ENCODE data around the gene LIX1L.

DNA sequence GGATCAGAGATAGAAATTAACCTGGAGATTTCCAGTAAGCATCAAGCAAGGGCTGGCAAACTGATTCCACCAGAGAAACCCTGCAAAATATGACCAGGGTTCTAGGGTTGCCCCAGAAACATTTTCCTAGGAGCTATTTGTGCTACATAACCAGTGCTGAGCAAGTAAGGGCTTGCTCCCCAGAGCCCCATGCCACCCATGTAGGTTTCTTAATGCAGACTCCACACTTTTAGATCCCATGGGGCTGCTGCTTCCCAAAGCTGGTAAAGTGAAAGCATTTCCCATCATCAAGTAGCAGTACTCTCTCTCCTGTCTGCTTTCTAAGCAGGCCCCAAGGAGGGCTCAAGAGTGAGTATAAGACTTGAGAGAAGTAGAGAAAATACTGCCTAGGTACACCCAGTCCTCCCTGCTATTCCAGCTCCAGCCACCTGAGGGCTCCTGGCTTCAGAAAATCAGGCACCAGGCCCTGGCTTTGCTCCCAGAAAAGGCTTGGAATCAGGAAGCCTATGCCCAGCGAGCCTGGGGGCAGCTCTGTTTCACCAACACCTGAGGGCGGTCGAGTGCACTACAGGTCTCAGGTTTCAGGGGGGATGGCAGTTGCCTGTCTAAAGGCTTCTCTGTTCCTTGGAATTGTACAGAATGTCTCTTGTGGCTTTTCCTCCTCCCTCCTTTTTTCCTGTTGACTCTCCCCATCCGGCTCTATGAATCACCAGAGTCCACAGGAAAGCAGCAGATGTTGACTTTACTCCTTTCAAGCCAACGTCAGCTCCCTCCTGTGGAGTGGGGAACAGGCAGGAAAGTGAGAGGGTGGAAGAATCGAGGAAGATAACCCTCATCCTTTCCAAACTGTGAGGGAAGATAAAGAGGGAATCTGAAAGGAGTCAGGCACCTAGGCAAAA lies 66.0 kb downstream of the LIX1L start:
- TF ChIP-seq, protein P1, sequence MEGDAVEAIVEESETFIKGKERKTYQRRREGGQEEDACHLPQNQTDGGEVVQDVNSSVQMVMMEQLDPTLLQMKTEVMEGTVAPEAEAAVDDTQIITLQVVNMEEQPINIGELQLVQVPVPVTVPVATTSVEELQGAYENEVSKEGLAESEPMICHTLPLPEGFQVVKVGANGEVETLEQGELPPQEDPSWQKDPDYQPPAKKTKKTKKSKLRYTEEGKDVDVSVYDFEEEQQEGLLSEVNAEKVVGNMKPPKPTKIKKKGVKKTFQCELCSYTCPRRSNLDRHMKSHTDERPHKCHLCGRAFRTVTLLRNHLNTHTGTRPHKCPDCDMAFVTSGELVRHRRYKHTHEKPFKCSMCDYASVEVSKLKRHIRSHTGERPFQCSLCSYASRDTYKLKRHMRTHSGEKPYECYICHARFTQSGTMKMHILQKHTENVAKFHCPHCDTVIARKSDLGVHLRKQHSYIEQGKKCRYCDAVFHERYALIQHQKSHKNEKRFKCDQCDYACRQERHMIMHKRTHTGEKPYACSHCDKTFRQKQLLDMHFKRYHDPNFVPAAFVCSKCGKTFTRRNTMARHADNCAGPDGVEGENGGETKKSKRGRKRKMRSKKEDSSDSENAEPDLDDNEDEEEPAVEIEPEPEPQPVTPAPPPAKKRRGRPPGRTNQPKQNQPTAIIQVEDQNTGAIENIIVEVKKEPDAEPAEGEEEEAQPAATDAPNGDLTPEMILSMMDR (conservative IDR thresholded peaks at IDR 0.05; ENCODE audit: low read depth, low read length): peak; percentile 99
- TF ChIP-seq RAD21 (IDR thresholded peaks at IDR 0.05; ENCODE audit: low read length): peak; percentile 93
- peak; percentile 95 for TF ChIP-seq SMC3 (IDR thresholded peaks at IDR 0.05; ENCODE audit: low read depth, low read length)
- peak; percentile 79; the same call in 1 of the 2 replicates for TF ChIP-seq POLR2A (IDR thresholded peaks at IDR 0.05; ENCODE audit: low read depth, low read length)
- peak; percentile 67 for TF ChIP-seq FOS (IDR thresholded peaks at IDR 0.05; ENCODE audit: low read depth, low read length)
- no peak for TF ChIP-seq CEBPB (IDR thresholded peaks at IDR 0.05; ENCODE audit: low read depth, low read length)
- peak; percentile 6; the same call in 1 of the 2 replicates for TF ChIP-seq MAFK (IDR thresholded peaks at IDR 0.05; ENCODE audit: low read depth, low read length)
- peak; percentile 71 for TF ChIP-seq RCOR1 (IDR thresholded peaks at IDR 0.05; ENCODE audit: insufficient replicate concordance, low read length)
- TF ChIP-seq MAZ (IDR thresholded peaks at IDR 0.05; ENCODE audit: borderline replicate concordance, low read depth, low read length): peak; percentile 82; the same call in 1 of the 2 replicates
- peak; percentile 82; the same call in 1 of the 2 replicates for TF ChIP-seq CHD1 (IDR thresholded peaks at IDR 0.05; ENCODE audit: low read depth, low read length)
- TF ChIP-seq MXI1 (IDR thresholded peaks at IDR 0.05; ENCODE audit: borderline replicate concordance, low read depth, low read length): no peak
- TF ChIP-seq USF2 (IDR thresholded peaks at IDR 0.05; ENCODE audit: low read depth, low read length): no peak
- TF ChIP-seq NFE2L2 (IDR thresholded peaks at IDR 0.05; ENCODE audit: low read depth, low read length): no peak
- TF ChIP-seq ELK1 (IDR thresholded peaks at IDR 0.05; ENCODE audit: borderline replicate concordance, low read depth, low read length): no peak

Measured in IMR-90 (cell line).